GM12891 (cell line): ENCODE data around the gene GGCX.

ENCODE experiments used
- PAX5 ChIP-seq: IDR thresholded peaks from 2 replicates; pipeline ENCODE4 v1.6.1; 2011; ENCODE audit warnings: low read length, moderate library complexity, mild to moderate bottlenecking; ENCODE audit not compliant: insufficient read depth, severe bottlenecking
- POLR2A ChIP-seq: IDR thresholded peaks from 2 replicates; pipeline ENCODE4 v1.6.1; 2011; ENCODE audit warnings: low read depth, low read length, control low read depth
- POLR2AphosphoS5 ChIP-seq: IDR thresholded peaks from 2 replicates; pipeline ENCODE4 v1.6.1; 2011; ENCODE audit warnings: low read depth, low read length, control low read depth
- POU2F2 ChIP-seq: IDR thresholded peaks from 2 replicates; pipeline ENCODE4 v1.6.1; 2011; ENCODE audit warnings: low read depth, mild to moderate bottlenecking, control low read depth, low read length, moderate library complexity
- SPI1 ChIP-seq: IDR thresholded peaks from 2 replicates; pipeline ENCODE4 v1.6.1; 2011; ENCODE audit warnings: low read depth, low read length, control low read depth
- TAF1 ChIP-seq: IDR thresholded peaks from 2 replicates; pipeline ENCODE4 v1.6.1; 2011; ENCODE audit warnings: low read depth, low read length, control low read depth

DNA sequence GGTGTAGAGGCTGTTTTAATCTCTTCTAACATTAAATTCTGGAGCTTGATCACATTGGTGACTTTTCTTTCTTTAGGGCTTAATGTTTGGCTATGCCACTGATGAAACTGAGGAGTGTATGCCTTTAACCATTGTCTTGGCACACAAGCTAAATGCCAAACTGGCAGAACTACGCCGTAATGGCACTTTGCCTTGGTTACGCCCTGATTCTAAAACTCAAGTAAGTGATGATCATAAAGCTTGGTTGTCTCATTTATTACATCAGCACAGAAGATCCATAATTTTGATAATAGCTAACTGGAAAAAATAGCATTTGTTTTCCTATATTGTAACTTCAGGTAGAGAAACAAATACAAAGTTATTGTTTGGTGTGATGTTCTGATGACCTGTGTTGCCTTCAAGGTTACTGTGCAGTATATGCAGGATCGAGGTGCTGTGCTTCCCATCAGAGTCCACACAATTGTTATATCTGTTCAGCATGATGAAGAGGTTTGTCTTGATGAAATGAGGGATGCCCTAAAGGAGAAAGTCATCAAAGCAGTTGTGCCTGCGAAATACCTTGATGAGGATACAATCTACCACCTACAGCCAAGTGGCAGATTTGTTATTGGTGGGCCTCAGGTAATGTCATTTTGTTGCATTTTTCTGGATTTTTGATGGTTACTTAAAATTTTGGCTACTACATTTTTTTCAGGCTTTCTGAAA lies 19.4 kb downstream of the GGCX start:
- TF ChIP-seq POLR2AphosphoS5 = no peak
- no peak for TF ChIP-seq POLR2A
- TF ChIP-seq SPI1 = no peak
- TF ChIP-seq TAF1 = no peak
- no peak for TF ChIP-seq PAX5
- TF ChIP-seq POU2F2 = no peak
